GM23338 (cell line): ENCODE data around the gene SCGB1A1. TPM values are rescaled to one million over a fixed set of nuclear protein-coding genes. Genes with fewer than 3 reads are reported as not detected.

Experiments used
- CREB1 ChIP-seq: fragments of 250-450 bp; sonication (Bioruptor Pico); IDR thresholded peaks from 2 replicates; pipeline ENCODE4 v1.5.0; 2020; ENCODE audit warnings: low read depth, mild to moderate bottlenecking, moderate library complexity
- ETS1 ChIP-seq: IDR thresholded peaks from 2 replicates; pipeline ENCODE4 v1.6.1; 2016; ENCODE audit warnings: antibody characterized with exemption
- EZH2 ChIP-seq: fragments of 200-600 bp; sonication (generic); IDR thresholded peaks from one replicate; pipeline ENCODE4 v1.8.0; 2017; ENCODE audit warnings: antibody characterized with exemption, mild to moderate bottlenecking, low read depth; ENCODE audit not compliant: unreplicated experiment
- EZH2phosphoT487 ChIP-seq: fragments of 200-600 bp; sonication (generic); IDR thresholded peaks from one replicate; pipeline ENCODE4 v1.8.1; 2018; ENCODE audit warnings: antibody characterized with exemption; ENCODE audit not compliant: unreplicated experiment
- JUNB ChIP-seq: IDR thresholded peaks from one replicate; pipeline ENCODE4 v1.6.1; 2016; ENCODE audit warnings: antibody characterized with exemption; ENCODE audit not compliant: unreplicated experiment
- POLR2AphosphoS5 ChIP-seq: IDR thresholded peaks from 2 replicates; pipeline ENCODE4 v1.6.1; 2016; ENCODE audit warnings: antibody characterized with exemption, low read depth
- REST ChIP-seq: IDR thresholded peaks from one replicate; pipeline ENCODE4 v1.6.1; 2018; ENCODE audit warnings: antibody characterized with exemption; ENCODE audit not compliant: unreplicated experiment
- ZNF331 ChIP-seq: fragments of 250-450 bp; sonication (Bioruptor Pico); IDR thresholded peaks from 2 replicates; pipeline ENCODE4 v1.5.0; 2020; ENCODE audit warnings: low read depth, mild to moderate bottlenecking, moderate library complexity
- ZNF462 ChIP-seq: fragments of 250-450 bp; sonication (Bioruptor Pico); IDR thresholded peaks from 2 replicates; pipeline ENCODE4 v1.5.0; 2020; ENCODE audit warnings: mild to moderate bottlenecking, moderate library complexity
- polyA plus RNA-seq: library from polyadenylated mRNA; unstranded; fragments of >200 nt; fragmentation: Nextera tagmentation; extraction: Ambion mirVana; gene quantifications from 2 replicates; pipeline ENCODE4 v1.2.1, GENCODE V29; 2016
- total RNA-seq: library from RNA; depleted of rRNA; stranded (reverse); fragments of >200 nt; shearing (Covaris generic); gene quantifications from 2 replicates; pipeline ENCODE4 v1.2.3, GENCODE V29; 2014

The SCGB1A1 gene
- total and polyA plus RNA-seq, 2 experiments from 2014 or later = not detected

GRCh38 chr11:62431171-62431901 lies 12.5 kb downstream of the SCGB1A1 start (continued):
- no peak for TF ChIP-seq ZNF462 (CRISPR knock-in tag)
- no peak for TF ChIP-seq CREB1 (CRISPR knock-in tag)
- TF ChIP-seq POLR2AphosphoS5 = no peak
- TF ChIP-seq ETS1 = no peak
- no peak for TF ChIP-seq JUNB
- TF ChIP-seq EZH2phosphoT487 = no peak
- TF ChIP-seq ZNF331 (CRISPR knock-in tag) = no peak
- TF ChIP-seq REST = no peak
- TF ChIP-seq EZH2 = no peak
